Erythroblast (primary cell): ENCODE results near the gene FAIM2.

Experiments
- GATA1 ChIP-seq: IDR thresholded peaks from 2 replicates; pipeline ENCODE4 v1.6.1; 2011; ENCODE audit warnings: low read depth, mild to moderate bottlenecking, control low read depth, low read length, moderate library complexity
- POLR2A ChIP-seq: IDR thresholded peaks from 2 replicates; pipeline ENCODE4 v1.6.1; 2011; ENCODE audit warnings: mild to moderate bottlenecking, low read length

DNA sequence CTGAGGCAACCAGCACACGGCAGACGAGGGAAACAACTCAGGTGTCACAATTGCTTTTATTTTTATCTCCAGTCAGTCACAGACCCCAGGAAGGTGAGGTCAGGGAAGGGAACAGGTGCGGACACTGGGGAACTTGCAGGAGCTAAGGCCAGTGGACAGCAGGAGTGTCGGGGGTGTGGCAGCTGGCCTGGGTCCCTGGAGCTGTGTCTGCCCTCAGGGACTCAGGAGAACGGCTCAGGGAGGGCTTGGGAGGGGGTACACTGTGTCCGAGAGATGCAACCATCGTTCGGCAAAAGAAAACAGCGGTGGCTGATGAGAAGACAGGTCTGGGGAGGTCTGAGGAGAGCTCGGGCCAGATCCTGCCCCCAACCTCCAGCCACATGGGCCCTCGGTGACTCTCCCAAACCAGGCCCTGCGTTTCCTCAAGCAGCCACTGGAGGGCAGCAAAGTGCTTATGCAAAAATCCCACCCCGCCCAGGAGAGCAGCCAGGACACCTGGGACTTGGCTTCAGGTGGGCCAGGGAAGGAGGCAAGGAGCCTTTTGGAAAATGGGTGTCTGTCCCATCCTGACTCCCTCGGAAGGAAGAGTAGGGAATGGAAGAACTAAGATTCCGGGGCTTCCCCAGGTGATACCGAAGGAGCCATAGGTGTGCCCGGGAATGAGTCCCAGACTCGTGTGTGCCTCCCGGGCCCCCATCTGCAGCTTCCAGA, 36.7 kb downstream of the FAIM2 start:
- TF ChIP-seq POLR2A (no peak), GATA1 (no peak)
